ENCODE results near the gene SCLT1. TPM values are rescaled to one million over a fixed set of nuclear protein-coding genes. Genes with fewer than 3 reads are reported as not detected.

Gene SCLT1
- polyA plus RNA-seq, 2 of the 4 experiments (the other 2 are of a cell fraction) = 7.4 to 12.1 TPM

- no peaks in the 10 kb centered on the region for H3K9me3 ChIP-seq
- H3K4me1 ChIP-seq = peaks cover 19% of the 10 kb centered on the region; the same call in 2 of the 3 replicates
- DNase-seq (ENCODE audit: low read depth in 1 of 2, low spot score in 1 of 2) (no peak), ATAC-seq (no peak), FAIRE-seq (no peak)
- H3K27ac ChIP-seq = no peak overlapping the region
- ChIA-PET POLR2A (no interaction called here), CTCF (no interaction called here)
- H3K4me3 ChIP-seq = no peak overlapping the region
- TF ChIP-seq MAFK (IDR thresholded peaks at IDR 0.05; ENCODE audit: partially characterized antibody) (no peak), NPAS2 (CRISPR knock-in tag; IDR thresholded peaks at IDR 0.05; ENCODE audit: borderline replicate concordance) (no peak), CBX8 (IDR thresholded peaks at IDR 0.05) (no peak), CTCF (IDR thresholded peaks at IDR 0.05) (no peak), BHLHE40 (IDR thresholded peaks at IDR 0.05; ENCODE audit: low read depth, low read length) (no peak), JUN (IDR thresholded peaks at IDR 0.05) (no peak), HDAC2 (IDR thresholded peaks at IDR 0.05) (no peak), CBX2 (IDR thresholded peaks at IDR 0.05; ENCODE audit: borderline replicate concordance, low read depth) (no peak), HOXA7 (CRISPR knock-in tag; IDR thresholded peaks at IDR 0.05) (no peak), RARB (CRISPR knock-in tag; IDR thresholded peaks at IDR 0.05) (no peak), KDM5A (IDR thresholded peaks at IDR 0.05) (no peak), HOXB5 (CRISPR knock-in tag; IDR thresholded peaks at IDR 0.05) (no peak), HES2 (IDR thresholded peaks at IDR 0.05) (no peak), JUNB (IDR thresholded peaks at IDR 0.05) (no peak), PBX3 (IDR thresholded peaks at IDR 0.05) (no peak), RCOR1 (IDR thresholded peaks at IDR 0.05; ENCODE audit: low read depth, low read length) (no peak), E2F6 (IDR thresholded peaks at IDR 0.05; ENCODE audit: borderline replicate concordance, low read depth) (no peak), CEBPB (IDR thresholded peaks at IDR 0.05) (no peak)
- TF ChIP-seq, protein P1, sequence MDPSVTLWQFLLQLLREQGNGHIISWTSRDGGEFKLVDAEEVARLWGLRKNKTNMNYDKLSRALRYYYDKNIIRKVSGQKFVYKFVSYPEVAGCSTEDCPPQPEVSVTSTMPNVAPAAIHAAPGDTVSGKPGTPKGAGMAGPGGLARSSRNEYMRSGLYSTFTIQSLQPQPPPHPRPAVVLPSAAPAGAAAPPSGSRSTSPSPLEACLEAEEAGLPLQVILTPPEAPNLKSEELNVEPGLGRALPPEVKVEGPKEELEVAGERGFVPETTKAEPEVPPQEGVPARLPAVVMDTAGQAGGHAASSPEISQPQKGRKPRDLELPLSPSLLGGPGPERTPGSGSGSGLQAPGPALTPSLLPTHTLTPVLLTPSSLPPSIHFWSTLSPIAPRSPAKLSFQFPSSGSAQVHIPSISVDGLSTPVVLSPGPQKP (IDR thresholded peaks at IDR 0.05; ENCODE audit: low read depth, low read length) = no peak
- no peak overlapping the region for H3K4me2 ChIP-seq
- WGBS (ENCODE audit: missing lambda C conversion rate) = 52% methylated on average over 1 of the region's 1 CpG
Measured at GRCh38 chr4:128980816-128981326, 112.5 kb downstream of the SCLT1 start.

DNA sequence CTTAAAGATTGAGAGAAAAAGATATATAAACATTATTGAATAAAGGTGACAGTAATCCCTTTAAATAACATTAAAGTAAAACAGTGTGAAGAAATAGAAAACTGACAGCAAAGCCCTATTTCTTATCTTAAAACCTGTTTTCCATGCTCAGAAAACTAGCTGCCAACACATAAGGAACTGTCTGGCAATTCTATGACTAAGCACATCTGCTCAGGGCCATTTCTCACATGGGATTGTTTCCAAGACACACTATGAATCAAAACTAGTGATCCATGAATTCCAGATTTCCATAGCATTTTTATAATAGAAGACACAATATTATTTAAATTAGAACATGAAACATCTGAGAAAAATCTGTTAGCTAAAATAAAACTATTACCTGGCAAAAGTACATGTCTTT lies 113.4 kb downstream of the SCLT1 start:
- ATAC-seq = peak; percentile 43 to 55; a peak in 2 of 6 replicates
- 0 out of 6 replicates have a peak overlapping the region, but pooled peaks of 1 of the 2 experiments have one; percentile 30 for H3K27ac ChIP-seq
- ChIA-PET CTCF (no interaction called here), POLR2A (no interaction called here)
- H3K4me2 ChIP-seq = peak overlapping the region; percentile 37; the same call in 2 of the 3 replicates
- no peak for FAIRE-seq
- no peak overlapping the region for H3K4me3 ChIP-seq
- TF ChIP-seq ZNF302 (CRISPR knock-in tag; IDR thresholded peaks at IDR 0.05) (no peak), HEYL (CRISPR knock-in tag; IDR thresholded peaks at IDR 0.05) (no peak), REST (IDR thresholded peaks at IDR 0.05) (no peak), NR3C1 (IDR thresholded peaks at IDR 0.05) (no peak), PHF8 (IDR thresholded peaks at IDR 0.05; ENCODE audit: borderline replicate concordance, low read depth) (no peak)
- TF ChIP-seq, protein P1 (IDR thresholded peaks at IDR 0.05; ENCODE audit: low read depth, low read length) = no peak
- TF ChIP-seq, protein P2, sequence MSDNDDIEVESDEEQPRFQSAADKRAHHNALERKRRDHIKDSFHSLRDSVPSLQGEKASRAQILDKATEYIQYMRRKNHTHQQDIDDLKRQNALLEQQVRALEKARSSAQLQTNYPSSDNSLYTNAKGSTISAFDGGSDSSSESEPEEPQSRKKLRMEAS (IDR thresholded peaks at IDR 0.05) = no peak
- DNase-seq (ENCODE audit: low read depth in 1 of 2, low spot score in 1 of 2) = peak; percentile 3 to 38
- peaks cover 17% of the 10 kb centered on the region; the same call in 2 of the 3 replicates for H3K4me1 ChIP-seq
- H3K9me3 ChIP-seq = no peaks in the 10 kb centered on the region

All from A549 (cell line).